Urothelium cell line (cell line): Measurements from ENCODE around the gene CMTM5.

Experiments used
- DNase-seq: peaks from one replicate; pipeline ENCODE4 v3.0.0; 2011; ENCODE audit warnings: low spot score, mixed read lengths
- FAIRE-seq: peaks from 2 replicates; lab custom pipeline; 2011; peaks lifted over from hg19 to GRCh38; lab: Jason Lieb, UNC

CMTM5 gene

DNA sequence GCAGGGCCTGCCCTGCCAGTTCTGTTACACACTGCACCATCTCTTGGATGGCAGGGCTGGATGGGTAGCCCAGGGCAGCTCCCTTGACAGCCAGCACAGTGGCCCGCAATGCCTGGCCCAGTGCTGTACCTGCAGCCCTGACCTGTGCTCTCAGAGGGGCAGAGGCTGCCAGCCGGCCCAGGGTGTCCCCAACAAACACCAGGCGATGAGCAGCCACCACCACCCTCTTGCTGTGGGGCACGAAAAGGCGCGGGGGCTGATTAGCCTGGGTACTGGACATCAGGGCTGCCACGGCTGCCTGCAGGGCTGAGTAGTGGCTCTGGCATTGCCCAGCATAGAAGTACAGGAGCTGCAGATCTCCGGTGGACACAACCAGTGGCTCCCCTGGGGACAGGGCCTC, 19.6 kb upstream of the CMTM5 start:
- DNase-seq = no peak
- no peak for FAIRE-seq

DNA sequence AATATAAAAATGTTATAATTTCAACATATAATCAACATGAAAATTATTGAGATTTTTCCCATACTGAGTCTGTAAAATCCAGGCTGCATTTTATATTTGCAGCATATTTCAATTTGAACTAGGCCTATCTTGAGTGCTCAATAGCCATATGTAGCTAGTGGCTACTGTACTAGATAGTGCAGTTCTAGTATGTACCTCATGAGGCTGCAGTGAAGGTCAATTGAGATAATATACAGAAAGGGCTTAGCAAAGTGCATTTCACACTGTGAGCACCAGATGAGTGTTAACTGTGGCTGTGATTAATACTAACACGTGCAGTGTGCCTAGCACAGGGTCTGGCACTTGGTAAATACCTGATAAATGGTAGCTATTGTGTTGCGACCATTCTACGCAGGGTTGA, 18.8 kb upstream of the CMTM5 start:
- FAIRE-seq (no peak), DNase-seq (no peak)

DNA sequence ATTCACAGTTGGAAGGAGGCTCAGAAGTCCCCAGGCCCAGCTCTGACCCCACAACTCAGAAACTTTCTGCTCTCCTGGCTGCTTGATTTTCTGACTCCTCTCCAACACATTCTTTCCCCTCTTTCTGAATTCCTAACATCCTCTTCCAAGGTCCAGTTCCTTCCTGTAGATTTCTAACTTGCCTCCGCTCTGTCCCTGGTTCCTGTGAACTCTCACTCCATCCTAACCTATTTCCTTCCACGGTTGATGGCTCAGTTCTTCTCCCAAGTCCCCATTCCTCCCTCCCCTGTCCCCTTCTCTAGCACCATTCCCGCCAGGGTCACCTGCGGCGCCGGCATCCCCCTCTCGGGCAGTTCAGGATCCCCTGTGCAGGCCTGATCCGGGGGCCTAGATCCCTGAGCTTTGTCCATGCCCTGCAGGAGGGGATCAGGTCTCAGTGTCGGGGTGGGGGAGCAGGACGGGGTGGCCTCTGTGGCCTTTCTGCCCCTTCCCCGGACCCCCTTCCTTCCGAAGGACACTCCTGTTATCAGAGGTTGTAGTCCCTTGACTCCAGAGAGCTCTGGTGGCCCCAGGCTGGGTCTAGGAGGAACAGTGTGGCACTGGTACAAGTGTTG, 18.2 kb upstream of the CMTM5 start:
- DNase-seq (no peak), FAIRE-seq (no peak)

DNA sequence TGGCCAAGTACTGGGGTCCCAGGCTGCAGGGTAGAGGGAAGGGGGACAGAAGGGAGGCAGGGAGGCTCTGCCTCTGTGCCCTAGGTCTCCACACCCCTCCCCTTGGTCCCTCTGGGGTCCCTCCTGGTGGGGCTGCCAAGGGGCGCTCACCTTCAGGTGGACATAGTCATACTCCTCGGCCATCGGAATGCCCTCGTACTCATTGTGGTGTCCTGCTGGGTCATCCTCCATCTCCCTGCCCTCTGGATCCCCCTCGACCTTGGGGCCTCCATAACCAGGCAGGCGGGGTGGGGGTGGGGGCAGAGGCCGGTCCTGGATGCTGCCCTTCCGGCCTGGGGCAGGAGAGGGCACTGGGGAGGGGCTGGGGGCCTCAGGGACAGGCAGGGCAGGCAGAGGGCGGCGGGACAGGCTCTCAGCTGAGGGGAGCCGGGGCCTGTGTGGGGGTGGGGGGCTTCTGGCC, 17.6 kb upstream of the CMTM5 start:
- no peak for FAIRE-seq

DNA sequence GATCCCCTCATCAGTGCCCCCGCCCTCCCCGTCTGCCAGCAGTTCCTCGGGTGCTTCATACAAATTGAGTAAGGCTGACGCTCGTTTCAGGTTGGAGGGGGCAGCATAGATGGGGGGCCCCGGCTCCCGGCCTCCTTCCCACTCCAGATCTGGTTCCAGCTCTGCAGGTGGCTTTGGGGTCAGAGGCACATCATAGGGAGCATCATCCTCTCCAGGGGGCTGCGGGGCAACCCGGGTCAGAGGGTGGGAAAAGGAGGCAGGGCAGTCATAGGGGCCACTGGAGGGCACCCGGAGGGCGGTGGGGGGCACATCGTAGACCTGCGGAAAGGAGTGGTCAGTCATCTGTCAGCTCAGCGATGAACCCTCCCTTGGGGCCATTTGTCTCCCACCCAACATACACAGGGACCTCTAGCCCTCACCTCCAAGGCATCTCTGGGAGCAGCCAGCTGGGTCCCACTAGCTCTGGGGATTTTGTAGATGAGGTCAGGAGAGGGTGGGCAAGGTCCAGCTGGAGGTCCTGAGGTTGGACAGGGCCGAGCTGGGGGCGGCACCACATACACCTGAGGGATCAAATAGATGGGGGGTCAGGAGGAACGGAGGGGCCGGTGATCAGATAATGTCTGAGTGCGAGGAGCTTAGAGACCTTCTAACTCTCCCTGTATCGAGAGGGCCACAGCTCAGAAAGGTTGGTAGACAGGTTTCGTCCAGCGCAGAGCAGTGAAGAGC, 17.0 kb upstream of the CMTM5 start:
- FAIRE-seq = no peak

More for the DNA sequence above, 17.6 kb upstream of the CMTM5 start:
- DNase-seq = no peak

DNA sequence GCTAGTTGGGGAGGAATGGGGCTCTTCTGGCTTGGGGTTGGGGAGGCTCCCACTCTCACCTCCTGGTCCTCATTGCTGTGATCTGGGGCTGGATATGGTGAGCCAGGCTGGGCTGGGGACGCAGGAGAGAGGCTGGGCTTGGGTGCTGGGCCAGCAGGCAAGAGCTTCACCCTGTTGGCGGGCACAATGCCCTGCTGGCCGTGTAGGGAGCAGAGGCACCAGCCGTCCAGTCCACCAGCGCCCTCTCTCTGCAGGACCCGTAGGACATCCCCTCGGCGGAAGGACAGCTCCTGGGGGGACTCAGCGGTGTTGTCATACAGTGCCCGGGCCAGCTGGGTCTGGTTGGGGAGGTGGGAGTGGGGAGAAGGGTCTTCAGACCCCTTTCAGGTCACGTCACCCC, 16.4 kb upstream of the CMTM5 start:
- FAIRE-seq (no peak), DNase-seq (no peak)

More for the DNA sequence above, 17.0 kb upstream of the CMTM5 start:
- DNase-seq = no peak

DNA sequence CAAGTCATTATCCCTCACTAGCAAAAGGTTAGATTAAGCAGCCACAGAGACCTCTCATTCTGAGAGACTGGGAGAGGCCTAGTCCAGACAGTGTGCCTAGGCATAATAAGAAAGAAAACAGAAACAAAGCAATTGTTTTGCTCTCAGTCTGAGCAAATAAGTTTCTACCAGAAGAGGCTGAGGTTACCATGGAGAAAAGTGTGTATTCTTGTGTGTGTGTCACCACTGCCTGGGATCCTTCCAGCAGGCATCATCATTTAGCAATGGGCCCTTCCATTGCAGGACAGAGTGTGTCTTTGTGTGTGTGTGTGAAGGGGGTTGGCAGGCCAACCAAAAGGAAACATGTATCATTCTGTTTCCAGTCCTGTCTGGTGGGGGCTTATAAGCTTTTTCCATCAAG, 15.5 kb upstream of the CMTM5 start:
- DNase-seq (no peak), FAIRE-seq (no peak)

DNA sequence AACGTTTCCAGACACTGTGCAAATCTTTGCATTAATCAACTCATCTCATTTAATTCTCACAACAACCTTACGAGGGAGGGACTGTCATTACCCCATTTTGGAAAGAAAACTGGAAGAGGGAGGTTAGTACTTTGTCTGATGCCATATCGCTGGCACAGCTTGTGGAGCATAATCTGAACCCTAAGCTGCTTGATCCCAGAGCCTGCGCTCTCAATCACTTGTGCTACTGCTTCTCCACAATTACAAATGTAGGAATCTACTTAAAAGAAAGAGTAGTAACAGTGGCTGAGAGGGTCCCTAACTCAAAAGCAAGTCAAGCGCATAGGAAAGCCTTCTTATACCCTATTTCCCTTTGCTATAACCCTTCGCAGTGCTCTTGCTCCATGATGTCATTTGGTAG, 15.1 kb upstream of the CMTM5 start:
- FAIRE-seq (no peak), DNase-seq (no peak)

DNA sequence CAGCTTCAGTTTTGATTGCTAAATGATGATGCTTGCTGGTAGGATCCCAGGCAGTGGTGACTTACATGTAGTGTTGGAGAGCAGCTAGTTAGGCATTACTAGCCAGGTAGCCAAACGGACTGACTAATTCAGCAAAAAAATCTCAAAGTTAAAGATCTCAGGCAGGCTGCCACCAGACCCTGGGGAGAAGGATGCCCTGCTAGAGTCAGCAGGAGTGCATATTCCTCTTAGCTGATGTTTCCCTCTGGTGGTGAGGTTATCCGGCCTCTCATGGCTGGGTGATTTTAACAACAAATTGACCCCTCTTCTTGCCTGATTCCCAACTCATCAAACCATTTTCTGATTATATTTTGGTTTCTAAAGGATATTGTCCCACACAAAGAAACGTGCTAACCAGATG, 14.6 kb upstream of the CMTM5 start:
- DNase-seq (no peak), FAIRE-seq (no peak)

DNA sequence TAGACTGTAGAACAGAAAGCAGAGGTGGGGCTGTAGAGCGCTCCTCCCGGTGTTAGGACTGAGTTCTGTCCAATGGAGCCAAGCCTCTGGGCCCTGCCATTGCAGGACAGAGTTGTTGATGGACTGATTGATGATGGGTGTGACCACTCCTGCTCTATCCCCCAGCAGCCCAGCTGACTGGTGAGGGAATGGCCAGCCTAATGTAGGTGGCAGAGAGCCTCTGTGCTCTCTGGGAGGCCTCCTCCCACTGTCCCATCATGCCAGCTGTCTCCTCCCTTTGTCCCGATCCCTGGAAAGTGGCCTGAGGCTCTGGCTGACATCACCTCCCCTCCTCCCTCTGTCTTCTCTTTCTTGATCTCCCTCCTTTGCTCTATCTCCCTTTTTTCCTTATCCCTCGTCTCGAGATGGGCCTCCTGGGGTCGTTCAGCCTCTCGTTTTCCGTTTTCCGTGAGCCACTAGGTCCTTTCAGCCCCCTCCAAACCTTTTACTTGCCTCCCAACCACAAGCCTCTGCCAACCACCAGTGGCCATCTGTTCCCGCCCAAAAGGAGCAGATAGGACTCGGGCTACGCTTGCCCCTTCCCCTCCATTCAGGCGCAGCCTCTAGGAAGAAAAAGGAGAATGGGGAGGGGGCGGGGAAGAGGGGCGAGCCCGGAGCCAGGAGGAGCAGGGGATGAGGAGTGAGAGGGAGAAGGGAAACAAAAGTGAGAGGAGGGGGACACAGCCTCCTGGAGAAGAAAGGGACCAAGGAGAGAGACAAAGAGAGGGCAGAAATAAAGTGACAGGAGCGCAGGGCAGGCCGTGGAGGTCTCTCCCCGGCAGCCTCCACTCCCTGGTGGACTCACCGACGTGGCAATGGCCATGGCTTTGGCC, 12.4 kb upstream of the CMTM5 start:
- FAIRE-seq (no peak), DNase-seq (no peak)

DNA sequence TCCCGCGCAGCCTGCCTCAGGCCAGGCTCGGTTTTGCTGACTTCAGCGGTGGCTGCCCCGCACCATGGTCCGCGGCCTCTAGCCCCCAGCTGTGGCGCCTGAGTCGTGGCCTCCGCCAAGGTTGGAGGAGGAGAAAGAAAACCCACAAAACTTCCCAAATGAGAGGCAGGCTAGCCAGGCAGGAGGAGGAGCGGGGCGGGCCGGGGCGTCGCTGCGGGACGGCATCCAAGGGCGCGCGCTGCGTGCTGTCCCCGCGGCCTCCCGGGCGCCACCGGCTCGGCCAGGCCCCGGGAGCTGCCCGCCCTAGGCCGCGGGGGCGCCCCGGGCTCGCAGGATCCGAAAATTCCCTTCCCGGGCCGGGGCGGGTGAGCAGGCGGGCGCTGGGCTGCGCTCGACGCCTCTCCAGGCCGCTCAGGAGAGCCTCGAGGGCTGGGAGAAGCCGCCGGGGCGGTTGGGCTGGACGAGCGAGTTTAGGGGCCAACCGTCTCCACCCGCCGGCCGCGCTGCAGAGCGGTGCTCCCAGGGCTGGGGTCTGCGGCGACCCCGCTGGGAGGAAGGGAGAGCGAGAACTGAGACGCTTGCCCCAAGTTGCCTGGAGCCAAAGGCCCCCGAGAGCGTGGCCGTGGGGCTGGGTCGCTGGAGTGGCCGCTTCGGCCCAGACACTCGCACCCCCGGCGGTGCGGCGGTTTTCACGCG, 11.7 kb upstream of the CMTM5 start, which contains the start of gene EFS:
Gene EFS (minus strand): TSS at position 137 of the 696 bp plus-strand sequence. CDS start 147 bp downstream, outside the sequence.
- no peak for FAIRE-seq

DNA sequence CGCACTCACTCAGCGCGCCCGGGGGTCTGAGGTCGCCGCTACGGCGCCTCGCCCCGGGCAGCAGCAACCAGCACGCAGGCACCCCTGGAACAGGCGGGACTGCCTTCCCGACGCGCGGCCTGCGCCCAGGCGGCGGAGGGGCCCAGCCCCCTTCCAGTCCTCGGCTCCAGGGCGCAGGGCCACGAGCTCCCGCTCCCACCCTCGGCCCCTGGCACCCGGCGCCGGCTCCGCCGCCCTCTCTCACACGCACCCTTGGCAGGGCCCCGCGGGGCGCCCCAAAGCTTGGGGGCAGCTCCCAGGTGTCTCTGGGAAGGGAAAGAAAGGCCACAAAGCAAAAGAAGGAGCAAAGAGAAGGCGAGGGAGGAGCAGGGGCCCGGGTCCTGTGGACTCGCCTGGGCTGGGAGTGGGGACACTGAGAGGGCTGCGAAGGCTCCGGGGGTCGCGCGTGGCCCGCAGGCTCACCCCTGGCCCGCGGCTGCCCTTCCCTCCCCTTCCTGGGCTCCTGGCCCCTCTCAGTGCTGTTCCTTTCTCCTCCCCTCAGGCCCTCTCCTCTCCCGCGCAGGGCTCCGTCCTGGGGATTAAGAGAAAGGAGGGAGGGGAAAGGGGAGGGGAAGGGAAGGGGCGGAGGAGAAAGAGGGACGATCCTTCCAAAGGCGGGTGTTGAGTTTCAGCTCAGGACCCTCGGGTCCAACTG, 11.0 kb upstream of the CMTM5 start:
- FAIRE-seq = no peak
- DNase-seq = no peak

More for the DNA sequence above, 11.7 kb upstream of the CMTM5 start, which contains the start of gene EFS:
- no peak for DNase-seq

DNA sequence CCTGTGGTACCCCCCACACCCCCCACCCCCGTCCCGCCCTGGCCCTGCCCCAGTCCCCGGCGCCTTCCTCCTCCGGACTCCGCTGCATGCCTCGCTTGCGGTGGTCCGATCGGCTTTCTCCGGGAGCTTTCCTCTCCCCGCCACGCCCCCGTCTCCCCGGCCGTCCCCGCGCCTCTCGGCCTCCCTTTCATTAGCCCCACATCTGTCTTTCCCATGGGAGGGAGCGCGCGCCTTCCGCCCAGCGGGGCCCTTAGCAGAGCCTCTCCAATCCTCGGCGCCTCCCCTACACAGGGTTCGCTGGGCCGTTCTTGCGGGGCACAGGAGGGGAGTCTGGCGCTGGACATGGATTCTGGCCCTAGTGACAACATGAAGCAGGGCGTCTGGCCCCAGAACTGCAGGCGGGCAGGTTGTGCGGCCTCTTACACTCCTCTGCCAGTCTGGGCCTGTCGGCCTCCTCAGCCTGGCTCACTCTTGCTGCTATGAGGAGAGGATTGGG, 10.4 kb upstream of the CMTM5 start:
- DNase-seq = no peak
- no peak for FAIRE-seq

DNA sequence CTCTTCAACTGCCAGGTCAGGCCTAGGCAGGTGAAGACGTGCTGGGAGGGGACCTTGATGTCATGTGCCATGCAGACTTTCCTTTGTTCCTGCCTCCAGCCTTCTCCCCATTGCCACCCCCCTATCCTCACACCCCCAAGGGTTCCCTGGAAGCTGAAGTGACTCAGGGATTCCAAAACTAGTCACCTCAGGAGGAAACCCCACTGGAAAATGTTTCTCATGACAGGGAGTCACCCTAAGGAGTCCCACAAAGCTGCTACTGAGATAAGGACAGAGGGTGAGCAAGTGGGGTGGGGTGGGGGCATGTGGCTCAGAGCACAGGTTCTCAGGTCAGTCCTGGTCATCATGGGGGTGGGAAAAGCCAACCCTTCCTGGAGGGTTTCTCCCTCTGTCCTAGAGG, 6.6 kb upstream of the CMTM5 start:
- FAIRE-seq = no peak

DNA sequence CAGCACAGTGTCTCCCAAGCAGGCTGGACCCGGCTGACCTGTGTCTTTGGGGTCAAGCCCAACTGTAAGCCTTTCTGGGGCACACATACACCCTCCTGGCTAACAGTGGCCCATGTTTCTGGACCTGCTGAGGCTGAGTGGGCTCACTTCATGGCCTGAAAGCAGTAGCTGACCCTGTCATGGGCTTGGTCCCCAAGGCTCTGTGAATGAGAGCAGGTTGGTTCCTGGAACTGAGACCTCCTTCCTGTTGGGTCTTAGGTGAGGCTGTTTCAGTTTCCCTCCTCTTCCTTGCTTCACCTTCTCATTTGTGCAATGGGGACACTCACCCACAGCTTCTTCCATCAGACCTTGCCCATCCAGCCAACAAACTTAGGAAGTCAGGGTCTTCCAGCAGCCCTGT, 5.0 kb upstream of the CMTM5 start:
- DNase-seq (no peak), FAIRE-seq (no peak)

More for the DNA sequence above, 6.6 kb upstream of the CMTM5 start:
- no peak for DNase-seq

DNA sequence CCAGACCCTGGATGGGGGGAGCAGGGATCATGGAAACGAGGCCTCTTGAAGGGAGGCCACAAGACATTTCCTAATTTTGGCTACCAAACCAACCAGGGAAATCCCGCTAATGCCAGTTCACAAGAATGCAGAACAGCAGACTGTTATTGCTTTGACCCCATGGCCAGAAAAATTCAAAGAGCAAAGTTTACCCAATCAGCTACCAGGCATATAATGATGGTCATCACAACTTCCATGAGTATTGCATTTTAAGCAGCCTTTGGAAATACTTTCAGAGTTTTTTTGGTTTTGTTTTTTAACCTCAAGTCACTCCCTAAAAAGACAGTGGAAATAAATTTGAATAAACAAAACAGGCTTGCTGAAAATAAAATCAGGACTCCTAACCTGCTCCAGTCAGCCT, 4.3 kb upstream of the CMTM5 start, which contains the start of gene IL25:
Gene IL25 (plus strand): TSS at position 301 of the 400 bp plus-strand sequence.
- FAIRE-seq = no peak
- DNase-seq = no peak

DNA sequence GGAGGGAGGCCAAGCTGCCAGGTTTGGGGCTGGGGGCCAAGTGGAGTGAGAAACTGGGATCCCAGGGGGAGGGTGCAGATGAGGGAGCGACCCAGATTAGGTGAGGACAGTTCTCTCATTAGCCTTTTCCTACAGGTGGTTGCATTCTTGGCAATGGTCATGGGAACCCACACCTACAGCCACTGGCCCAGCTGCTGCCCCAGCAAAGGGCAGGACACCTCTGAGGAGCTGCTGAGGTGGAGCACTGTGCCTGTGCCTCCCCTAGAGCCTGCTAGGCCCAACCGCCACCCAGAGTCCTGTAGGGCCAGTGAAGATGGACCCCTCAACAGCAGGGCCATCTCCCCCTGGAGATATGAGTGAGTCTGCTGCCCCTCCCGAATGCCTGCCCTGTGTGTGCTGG, 3.8 kb upstream of the CMTM5 start:
- no peak for DNase-seq
- no peak for FAIRE-seq

DNA sequence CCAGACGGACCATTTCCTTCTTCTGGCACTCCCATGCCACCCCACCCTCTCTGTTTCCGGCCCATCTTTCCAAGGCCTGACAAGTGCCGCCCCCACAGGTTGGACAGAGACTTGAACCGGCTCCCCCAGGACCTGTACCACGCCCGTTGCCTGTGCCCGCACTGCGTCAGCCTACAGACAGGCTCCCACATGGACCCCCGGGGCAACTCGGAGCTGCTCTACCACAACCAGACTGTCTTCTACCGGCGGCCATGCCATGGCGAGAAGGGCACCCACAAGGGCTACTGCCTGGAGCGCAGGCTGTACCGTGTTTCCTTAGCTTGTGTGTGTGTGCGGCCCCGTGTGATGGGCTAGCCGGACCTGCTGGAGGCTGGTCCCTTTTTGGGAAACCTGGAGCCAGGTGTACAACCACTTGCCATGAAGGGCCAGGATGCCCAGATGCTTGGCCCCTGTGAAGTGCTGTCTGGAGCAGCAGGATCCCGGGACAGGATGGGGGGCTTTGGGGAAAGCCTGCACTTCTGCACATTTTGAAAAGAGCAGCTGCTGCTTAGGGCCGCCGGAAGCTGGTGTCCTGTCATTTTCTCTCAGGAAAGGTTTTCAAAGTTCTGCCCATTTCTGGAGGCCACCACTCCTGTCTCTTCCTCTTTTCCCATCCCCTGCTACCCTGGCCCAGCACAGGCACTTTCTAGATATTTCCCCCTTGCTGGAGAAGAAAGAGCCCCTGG, 1.2 kb upstream of the CMTM5 start:
- DNase-seq (no peak), FAIRE-seq (no peak)

DNA sequence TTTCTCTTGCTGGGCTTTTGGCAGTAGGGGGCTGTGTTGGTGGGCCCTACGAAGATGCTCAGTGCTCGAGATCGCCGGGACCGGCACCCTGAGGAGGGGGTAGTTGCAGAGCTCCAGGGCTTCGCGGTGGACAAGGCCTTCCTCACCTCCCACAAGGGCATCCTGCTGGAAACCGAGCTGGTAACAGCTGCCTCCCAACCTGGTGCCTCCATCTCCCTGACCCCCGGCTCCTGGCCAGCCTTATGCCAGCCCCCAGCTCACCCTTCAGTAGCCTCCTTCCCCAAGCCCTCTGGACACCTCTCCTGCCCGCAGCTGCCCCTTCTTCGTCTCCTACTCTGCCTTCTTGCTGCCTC, 328 bp downstream of the CMTM5 start:
- no peak for FAIRE-seq
- no peak for DNase-seq
